NT2/D1 (cell line): ENCODE data around the gene UPB1.
"Not testable (repeated sequence)": the region's sequence is repeated elsewhere in the genome, so short reads cannot be mapped to it uniquely, and the experiment has no call there.

Source experiments
- DNase-seq: peaks from one replicate; pipeline ENCODE4 v3.0.0-alpha.2; 2011; ENCODE audit warnings: low read depth, low spot score
- H3K27me3 ChIP-seq: 2 replicates; pipeline ENCODE4 v1.6.0; 2011; ENCODE audit warnings: mild to moderate bottlenecking; ENCODE audit not compliant: insufficient read length, insufficient read depth
- H3K36me3 ChIP-seq: 2 replicates; pipeline ENCODE4 v1.6.1; 2011; ENCODE audit warnings: mild to moderate bottlenecking, low read length, mixed read lengths; ENCODE audit not compliant: insufficient read depth, insufficient read length
- H3K4me1 ChIP-seq: 2 replicates; pipeline ENCODE4 v1.5.1; 2011; ENCODE audit not compliant: insufficient read depth, insufficient read length
- H3K4me3 ChIP-seq: 2 replicates; pipeline ENCODE4 v1.5.1; 2011; ENCODE audit warnings: low read depth; ENCODE audit not compliant: insufficient read length
- H3K9ac ChIP-seq: 2 replicates; pipeline ENCODE4 v1.6.0; 2011; ENCODE audit warnings: low read depth; ENCODE audit not compliant: insufficient read length
- H3K9me3 ChIP-seq: 2 replicates; pipeline ENCODE4 v1.5.1; 2011; ENCODE audit warnings: mild to moderate bottlenecking, low read length; ENCODE audit not compliant: insufficient read depth
- SUZ12 ChIP-seq: IDR thresholded peaks from 2 replicates; pipeline ENCODE4 v1.6.1; 2011; ENCODE audit not compliant: insufficient read length, insufficient read depth; ENCODE audit errors: extremely low read depth
- YY1 ChIP-seq: IDR thresholded peaks from 2 replicates; pipeline ENCODE4 v1.6.1; 2011; ENCODE audit not compliant: insufficient read length, insufficient read depth
- ZNF274 ChIP-seq: IDR thresholded peaks from 2 replicates; pipeline ENCODE4 v1.6.1; 2011; ENCODE audit warnings: mild to moderate bottlenecking, low read depth, low read length

The UPB1 gene

DNA sequence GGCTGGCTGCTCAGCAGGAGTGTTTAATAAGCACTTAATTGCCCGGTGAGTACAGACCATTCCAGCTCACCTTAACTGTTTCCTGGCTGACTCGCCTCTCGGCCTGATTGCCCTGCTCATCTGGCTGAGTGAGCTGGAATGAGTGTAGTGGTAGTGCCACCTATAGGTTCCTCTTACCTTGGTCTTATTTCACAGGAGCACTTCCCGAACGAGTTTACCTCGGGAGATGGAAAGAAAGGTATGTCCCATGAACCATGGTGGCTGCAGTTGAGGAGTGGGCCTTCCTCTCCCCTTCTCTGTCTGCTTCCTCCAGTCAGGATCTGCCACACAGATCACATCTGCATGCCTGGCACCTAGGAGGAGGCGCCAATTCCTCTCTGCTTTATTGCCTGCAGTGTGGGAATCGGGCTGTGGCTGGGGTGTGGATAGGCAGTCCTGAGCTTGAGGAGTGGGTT lies 26.7 kb downstream of the UPB1 start:
- Histone ChIP-seq H3K27me3 (no peaks in the 10 kb centered on the region), H3K4me3 (no peak overlapping the region), H3K9me3 (no peaks in the 10 kb centered on the region), H3K9ac (peak overlapping the region; percentile 36), H3K4me1 (no peaks in the 10 kb centered on the region), H3K36me3 (no peaks in the 10 kb centered on the region)
- peak; percentile 64 for DNase-seq
- no peak for TF ChIP-seq ZNF274
- no peak for TF ChIP-seq YY1
- TF ChIP-seq SUZ12, result no peak

DNA sequence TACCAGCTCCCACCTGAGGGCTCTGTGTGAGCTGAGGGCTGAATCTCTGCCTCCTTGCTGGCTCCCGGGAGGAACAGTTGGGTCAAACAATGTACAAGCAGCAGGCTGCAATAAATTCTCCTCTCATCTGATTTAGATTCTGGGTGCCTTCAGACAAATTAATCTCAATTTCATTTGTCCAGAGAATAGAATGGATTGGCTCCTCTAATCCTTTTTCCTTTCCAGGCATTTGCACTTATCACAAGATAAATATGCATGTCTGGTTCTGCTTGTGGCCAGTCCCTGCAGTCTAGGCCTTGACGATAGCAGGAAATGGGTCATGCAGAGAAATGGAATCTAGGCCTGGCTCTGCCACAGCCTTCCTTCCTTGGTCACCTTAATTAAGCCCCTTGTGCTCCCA lies 28.7 kb downstream of the UPB1 start:
- TF ChIP-seq SUZ12 (no peak), YY1 (no peak), ZNF274 (no peak)
- Histone ChIP-seq H3K9me3 (no peaks in the 10 kb centered on the region), H3K9ac (no peak overlapping the region), H3K27me3 (no peaks in the 10 kb centered on the region), H3K4me1 (no peaks in the 10 kb centered on the region), H3K4me3 (no peak overlapping the region), H3K36me3 (no peaks in the 10 kb centered on the region)
- DNase-seq, result no peak

DNA sequence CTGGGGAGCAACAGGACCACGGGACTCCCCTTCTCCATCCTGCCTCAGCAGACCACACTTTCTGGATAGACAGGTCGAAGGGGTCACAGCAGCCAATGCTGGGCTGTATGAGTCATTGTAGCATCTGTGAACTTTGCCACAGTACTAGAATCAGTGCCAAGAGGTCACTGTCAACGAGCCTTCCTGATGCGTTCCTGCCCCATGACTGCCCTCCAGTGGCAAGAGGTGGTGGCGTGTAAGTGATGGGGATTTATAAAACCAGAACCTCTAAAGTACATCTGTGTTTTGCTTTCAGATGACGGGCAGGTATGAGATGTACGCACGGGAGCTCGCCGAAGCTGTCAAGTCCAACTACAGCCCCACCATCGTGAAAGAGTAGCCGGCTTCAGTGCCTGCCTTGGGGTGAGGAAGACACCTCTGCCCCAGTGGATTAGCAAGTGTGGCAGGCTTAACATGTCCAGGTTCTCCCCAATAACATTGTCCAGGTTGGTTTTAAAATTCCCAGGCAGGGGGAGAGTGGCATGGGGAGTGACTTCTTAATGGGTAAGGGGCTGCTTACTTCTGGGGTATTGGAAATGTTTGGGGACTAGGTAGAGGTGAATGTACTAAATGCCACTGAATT lies 30.4 kb downstream of the UPB1 start:
- DNase-seq, result peak; percentile 60
- TF ChIP-seq SUZ12 (no peak), ZNF274 (no peak), YY1 (no peak)
- Histone ChIP-seq H3K4me1 (no peaks in the 10 kb centered on the region), H3K27me3 (no peaks in the 10 kb centered on the region), H3K9me3 (no peaks in the 10 kb centered on the region), H3K4me3 (no peak overlapping the region), H3K9ac (peak overlapping the region; percentile 46), H3K36me3 (no peaks in the 10 kb centered on the region)

DNA sequence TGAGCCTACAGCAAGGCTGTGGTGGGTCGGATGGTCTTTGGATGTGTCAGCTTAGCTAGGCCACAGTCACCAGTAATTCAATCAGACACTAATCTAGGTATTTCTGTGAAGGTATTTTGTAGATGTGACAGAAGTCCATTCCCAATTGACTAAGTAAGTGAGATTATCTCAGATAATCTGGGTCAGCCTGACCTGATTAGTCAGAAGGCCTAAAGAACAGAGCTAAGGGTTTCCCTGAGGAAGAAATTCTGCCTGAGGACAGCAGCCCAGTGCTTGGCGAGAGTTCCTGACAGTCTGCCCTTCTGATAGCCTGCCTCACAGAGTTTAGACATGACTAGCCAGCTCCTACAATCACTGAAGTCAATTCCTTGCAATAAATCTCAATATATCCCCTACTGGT lies 31.1 kb downstream of the UPB1 start:
- peak overlapping the region; percentile 46 for H3K9ac ChIP-seq
- H3K4me3 ChIP-seq, result no peak overlapping the region
- no peaks in the 10 kb centered on the region for H3K36me3 ChIP-seq
- no peaks in the 10 kb centered on the region for H3K9me3 ChIP-seq
- H3K27me3 ChIP-seq, result no peaks in the 10 kb centered on the region
- no peak for TF ChIP-seq ZNF274
- no peak for TF ChIP-seq SUZ12
- TF ChIP-seq YY1, result no peak
- no peak for DNase-seq
- no peaks in the 10 kb centered on the region for H3K4me1 ChIP-seq

DNA sequence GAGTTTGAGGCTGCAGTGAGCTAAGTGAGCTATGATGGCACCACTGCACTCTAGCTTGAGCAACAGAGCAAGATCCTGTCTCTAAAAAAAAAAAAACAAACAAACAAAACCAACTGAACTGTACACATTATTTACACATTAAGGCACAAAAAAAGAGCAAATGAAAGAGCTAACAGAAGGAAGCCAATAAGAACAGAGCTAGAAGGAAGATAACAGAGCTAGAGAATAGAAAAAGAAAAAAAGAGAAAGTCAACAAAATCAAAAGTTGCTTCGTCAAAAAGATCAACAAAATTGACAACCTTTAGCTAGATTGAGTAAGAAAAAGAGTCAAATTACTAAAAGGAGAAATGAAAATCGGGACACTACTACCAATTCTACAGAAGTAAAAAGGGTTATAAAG lies 34.8 kb downstream of the UPB1 start:
- Histone ChIP-seq H3K4me3 (no peak overlapping the region), H3K36me3 (no peaks in the 10 kb centered on the region), H3K9ac (no peak overlapping the region), H3K27me3 (no peaks in the 10 kb centered on the region), H3K4me1 (peaks cover 1% of the 10 kb centered on the region), H3K9me3 (no peaks in the 10 kb centered on the region)
- no peak for TF ChIP-seq SUZ12
- TF ChIP-seq ZNF274, result no peak
- TF ChIP-seq YY1, result no peak
- DNase-seq, result no peak

DNA sequence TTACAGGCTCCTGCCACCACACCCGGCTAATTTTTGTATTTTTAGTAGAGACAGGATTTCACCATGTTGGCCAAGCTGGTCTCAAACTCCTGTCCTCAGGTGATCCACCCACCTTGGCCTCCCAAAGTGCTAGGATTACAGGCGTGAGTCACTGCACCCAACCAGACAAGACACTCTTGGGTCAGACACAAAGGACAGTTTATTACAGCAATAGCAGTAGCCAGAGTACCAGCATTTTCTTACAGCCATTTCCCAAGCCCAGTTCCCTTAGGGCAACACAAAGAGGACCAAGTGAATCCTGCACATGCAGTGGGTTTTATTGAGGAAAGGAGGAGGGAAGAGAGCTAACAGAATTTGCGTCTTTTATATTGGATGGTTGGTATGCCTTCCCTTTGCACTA lies 35.8 kb downstream of the UPB1 start:
- not testable (repeated sequence) for DNase-seq, H3K36me3 ChIP-seq, H3K4me3 ChIP-seq, H3K9me3 ChIP-seq, H3K4me1 ChIP-seq, H3K9ac ChIP-seq, H3K27me3 ChIP-seq

DNA sequence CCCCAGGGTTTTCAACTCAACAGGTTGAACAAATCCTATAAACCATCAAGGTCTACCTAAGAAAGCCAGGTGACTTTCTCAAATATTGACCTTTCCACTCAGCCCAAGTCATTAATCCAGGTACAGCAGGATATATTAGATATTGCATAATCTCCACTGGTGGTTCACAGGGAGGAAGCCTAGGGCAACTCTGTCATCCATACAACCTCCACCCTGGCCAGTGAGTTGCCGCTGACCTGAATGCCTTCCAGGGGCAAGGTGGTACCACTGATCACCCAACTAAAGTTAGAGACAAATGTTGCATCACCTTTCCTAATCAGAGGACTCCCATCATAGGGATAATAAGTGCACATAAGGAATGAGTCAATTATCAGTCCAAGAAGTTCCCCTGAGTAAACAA lies 36.9 kb downstream of the UPB1 start:
- TF ChIP-seq ZNF274 (no peak), YY1 (no peak), SUZ12 (no peak)
- no peak for DNase-seq
- Histone ChIP-seq H3K9me3 (no peaks in the 10 kb centered on the region), H3K27me3 (no peaks in the 10 kb centered on the region), H3K4me1 (peaks cover 1% of the 10 kb centered on the region), H3K36me3 (no peaks in the 10 kb centered on the region), H3K4me3 (no peak overlapping the region), H3K9ac (no peak overlapping the region)

DNA sequence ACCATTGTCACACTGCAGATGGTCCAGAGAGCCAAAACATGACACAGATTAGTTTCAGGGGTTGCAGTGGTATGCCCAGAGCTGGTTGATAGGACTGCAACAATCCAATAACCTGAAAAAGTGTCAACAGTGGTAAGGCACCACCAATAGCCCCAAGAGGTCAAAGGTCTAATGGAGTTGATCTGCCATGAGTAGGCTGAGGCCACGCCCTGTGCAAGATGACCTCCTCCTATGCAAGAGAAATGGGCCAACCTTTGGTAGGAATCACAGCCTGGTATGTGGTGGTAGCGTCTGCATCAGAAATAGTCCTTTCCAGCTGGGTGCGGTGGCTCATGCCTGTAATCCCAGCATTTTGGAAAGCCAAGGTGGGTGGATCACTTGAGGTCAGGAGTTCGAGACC lies 40.2 kb downstream of the UPB1 start:
- Histone ChIP-seq H3K27me3 (no peaks in the 10 kb centered on the region), H3K9ac (no peak overlapping the region), H3K4me3 (no peak overlapping the region), H3K9me3 (no peaks in the 10 kb centered on the region), H3K36me3 (peaks cover 5% of the 10 kb centered on the region), H3K4me1 (peaks cover 1% of the 10 kb centered on the region)
- no peak for TF ChIP-seq SUZ12
- TF ChIP-seq YY1, result no peak
- TF ChIP-seq ZNF274, result no peak
- DNase-seq, result no peak
